Measurements from ENCODE around the gene RHBDD1.

Gene RHBDD1

GRCh38 chr2:226902041-226902966 lies 66.5 kb downstream of the RHBDD1 start:
- Histone ChIP-seq H3K4ac (ENCODE audit: low read length) (no peak overlapping the region), H2BK5ac (ENCODE audit: low read length) (no peak overlapping the region), H3K14ac (ENCODE audit: low read length) (no peak overlapping the region), H2BK15ac (ENCODE audit: low read length) (no peak overlapping the region), H2AK5ac (ENCODE audit: low read depth, low read length) (no peak overlapping the region), H3K9ac (ENCODE audit: low read depth, low read length, poor library complexity) (no peak overlapping the region), H2BK12ac (ENCODE audit: low read length) (no peak overlapping the region), H3K27ac (replicated peaks; ENCODE audit: low read length) (no peak overlapping the region), H3K4me1 (ENCODE audit: control insufficient read depth in 2 of 2, insufficient read depth in 1 of 2, low read depth in 1 of 2, low read length in 2 of 2) (peaks cover 0 to 8% of the 10 kb centered on the region in 2 donors), H3K9me3 (replicated peaks in 1 of 2; ENCODE audit: control insufficient read depth in 2 of 2, insufficient read depth in 1 of 2, low read depth in 1 of 2, low read length in 2 of 2) (no peaks in the 10 kb centered on the region), H2BK120ac (ENCODE audit: low read depth, low read length) (no peak overlapping the region), H3K79me1 (ENCODE audit: low read depth, low read length) (peaks cover 2% of the 10 kb centered on the region), H4K8ac (ENCODE audit: low read depth, low read length) (no peak overlapping the region), H3K23ac (ENCODE audit: low read depth, low read length, poor library complexity) (no peak overlapping the region), H3K18ac (ENCODE audit: low read length) (no peak overlapping the region), H3K27me3 (ENCODE audit: control insufficient read depth in 3 of 3, insufficient read depth in 3 of 3, low read depth in 1 of 3, low read length in 3 of 3) (no peaks in the 10 kb centered on the region), H4K91ac (ENCODE audit: low read depth, low read length, poor library complexity) (no peak overlapping the region), H3K4me3 (ENCODE audit: low read length in 2 of 2) (no peak overlapping the region), H3K4me2 (ENCODE audit: insufficient read depth, low read length, poor library complexity, severe bottlenecking) (no peak overlapping the region), H3K36me3 (replicated peaks in 1 of 2; ENCODE audit: control insufficient read depth in 2 of 2, insufficient read depth in 2 of 2, low read length in 2 of 2) (no peaks in the 10 kb centered on the region), H2AFZ (ENCODE audit: low read length) (no peak overlapping the region)
- WGBS, 2 donors (ENCODE audit: extremely low coverage in 2 of 2, insufficient read length in 2 of 2, insufficient replicate concordance in 1 of 2): no CpG with 5 or more reads among the region's 6 CpGs
- no peak for DNase-seq (ENCODE audit: low spot score)

- Histone ChIP-seq H3K36me3 (replicated peaks in 1 of 2; ENCODE audit: control insufficient read depth in 2 of 2, insufficient read depth in 2 of 2, low read length in 2 of 2) (no peaks in the 10 kb centered on the region), H3K4ac (ENCODE audit: low read length) (no peak overlapping the region), H3K4me1 (ENCODE audit: control insufficient read depth in 2 of 2, insufficient read depth in 1 of 2, low read depth in 1 of 2, low read length in 2 of 2) (peaks cover 0 to 10% of the 10 kb centered on the region in 2 donors), H3K9ac (ENCODE audit: low read depth, low read length, poor library complexity) (no peak overlapping the region), H3K27ac (replicated peaks; ENCODE audit: low read length) (no peak overlapping the region), H2AFZ (ENCODE audit: low read length) (no peak overlapping the region), H3K4me2 (ENCODE audit: insufficient read depth, low read length, poor library complexity, severe bottlenecking) (no peak overlapping the region), H4K8ac (ENCODE audit: low read depth, low read length) (no peak overlapping the region), H3K27me3 (ENCODE audit: control insufficient read depth in 3 of 3, insufficient read depth in 3 of 3, low read depth in 1 of 3, low read length in 3 of 3) (no peaks in the 10 kb centered on the region), H2BK12ac (ENCODE audit: low read length) (no peak overlapping the region), H3K14ac (ENCODE audit: low read length) (no peak overlapping the region), H3K18ac (ENCODE audit: low read length) (no peak overlapping the region), H2AK5ac (ENCODE audit: low read depth, low read length) (no peak overlapping the region), H3K23ac (ENCODE audit: low read depth, low read length, poor library complexity) (no peak overlapping the region), H2BK15ac (ENCODE audit: low read length) (no peak overlapping the region), H2BK5ac (ENCODE audit: low read length) (no peak overlapping the region), H3K9me3 (replicated peaks in 1 of 2; ENCODE audit: control insufficient read depth in 2 of 2, insufficient read depth in 1 of 2, low read depth in 1 of 2, low read length in 2 of 2) (no peaks in the 10 kb centered on the region), H3K4me3 (ENCODE audit: low read length in 2 of 2) (no peak overlapping the region), H4K91ac (ENCODE audit: low read depth, low read length, poor library complexity) (no peak overlapping the region), H2BK120ac (ENCODE audit: low read depth, low read length) (no peak overlapping the region), H3K79me1 (ENCODE audit: low read depth, low read length) (peaks cover 2% of the 10 kb centered on the region)
- no peak for DNase-seq (ENCODE audit: low spot score)
- WGBS, 2 donors (ENCODE audit: extremely low coverage in 2 of 2, insufficient read length in 2 of 2, insufficient replicate concordance in 1 of 2): no CpG with 5 or more reads among the region's 4 CpGs
These were observed 67.3 kb downstream of the RHBDD1 start for GRCh38 chr2:226903179-226903578.

- Histone ChIP-seq H3K23ac (ENCODE audit: low read depth, low read length, poor library complexity) (no peak overlapping the region), H3K14ac (ENCODE audit: low read length) (no peak overlapping the region), H3K4me1 (ENCODE audit: control insufficient read depth in 2 of 2, insufficient read depth in 1 of 2, low read depth in 1 of 2, low read length in 2 of 2) (peaks cover 0 to 11% of the 10 kb centered on the region in 2 donors), H3K36me3 (replicated peaks in 1 of 2; ENCODE audit: control insufficient read depth in 2 of 2, insufficient read depth in 2 of 2, low read length in 2 of 2) (no peaks in the 10 kb centered on the region), H2BK12ac (ENCODE audit: low read length) (no peak overlapping the region), H3K4ac (ENCODE audit: low read length) (no peak overlapping the region), H2BK5ac (ENCODE audit: low read length) (no peak overlapping the region), H4K8ac (ENCODE audit: low read depth, low read length) (no peak overlapping the region), H2AFZ (ENCODE audit: low read length) (no peak overlapping the region), H3K9me3 (replicated peaks in 1 of 2; ENCODE audit: control insufficient read depth in 2 of 2, insufficient read depth in 1 of 2, low read depth in 1 of 2, low read length in 2 of 2) (no peaks in the 10 kb centered on the region), H3K79me1 (ENCODE audit: low read depth, low read length) (peaks cover 2% of the 10 kb centered on the region), H3K9ac (ENCODE audit: low read depth, low read length, poor library complexity) (no peak overlapping the region), H3K18ac (ENCODE audit: low read length) (no peak overlapping the region), H3K4me2 (ENCODE audit: insufficient read depth, low read length, poor library complexity, severe bottlenecking) (no peak overlapping the region), H2AK5ac (ENCODE audit: low read depth, low read length) (no peak overlapping the region), H3K27ac (replicated peaks; ENCODE audit: low read length) (no peak overlapping the region), H3K4me3 (ENCODE audit: low read length in 2 of 2) (no peak overlapping the region), H2BK120ac (ENCODE audit: low read depth, low read length) (no peak overlapping the region), H4K91ac (ENCODE audit: low read depth, low read length, poor library complexity) (no peak overlapping the region), H3K27me3 (ENCODE audit: control insufficient read depth in 3 of 3, insufficient read depth in 3 of 3, low read depth in 1 of 3, low read length in 3 of 3) (no peaks in the 10 kb centered on the region), H2BK15ac (ENCODE audit: low read length) (no peak overlapping the region)
- no CpG with 5 or more reads among the region's 6 CpGs for WGBS, 2 donors (ENCODE audit: extremely low coverage in 2 of 2, insufficient read length in 2 of 2, insufficient replicate concordance in 1 of 2)
- DNase-seq (ENCODE audit: low spot score): no peak
These were observed 68.7 kb downstream of the RHBDD1 start for GRCh38 chr2:226904592-226904991.

- H3K9ac ChIP-seq (ENCODE audit: low read depth, low read length, poor library complexity): no peak overlapping the region
- H2BK15ac ChIP-seq (ENCODE audit: low read length): no peak overlapping the region
- H3K4me1 ChIP-seq (ENCODE audit: control insufficient read depth in 2 of 2, insufficient read depth in 1 of 2, low read depth in 1 of 2, low read length in 2 of 2): peaks cover 0 to 11% of the 10 kb centered on the region in 2 donors
- no peaks in the 10 kb centered on the region for H3K9me3 ChIP-seq (replicated peaks in 1 of 2; ENCODE audit: control insufficient read depth in 2 of 2, insufficient read depth in 1 of 2, low read depth in 1 of 2, low read length in 2 of 2)
- no peak overlapping the region for H3K4ac ChIP-seq (ENCODE audit: low read length)
- H3K79me1 ChIP-seq (ENCODE audit: low read depth, low read length): peaks cover 2% of the 10 kb centered on the region
- no peaks in the 10 kb centered on the region for H3K36me3 ChIP-seq (replicated peaks in 1 of 2; ENCODE audit: control insufficient read depth in 2 of 2, insufficient read depth in 2 of 2, low read length in 2 of 2)
- no peak for DNase-seq (ENCODE audit: low spot score)
- no peak overlapping the region for H3K27ac ChIP-seq (replicated peaks; ENCODE audit: low read length)
- no peak overlapping the region for H3K4me2 ChIP-seq (ENCODE audit: insufficient read depth, low read length, poor library complexity, severe bottlenecking)
- H3K23ac ChIP-seq (ENCODE audit: low read depth, low read length, poor library complexity): no peak overlapping the region
- no peak overlapping the region for H2BK5ac ChIP-seq (ENCODE audit: low read length)
- no peak overlapping the region for H2BK12ac ChIP-seq (ENCODE audit: low read length)
- H3K18ac ChIP-seq (ENCODE audit: low read length): no peak overlapping the region
- no peak overlapping the region for H3K14ac ChIP-seq (ENCODE audit: low read length)
- H3K4me3 ChIP-seq (ENCODE audit: low read length in 2 of 2): no peak overlapping the region
- H4K8ac ChIP-seq (ENCODE audit: low read depth, low read length): no peak overlapping the region
- no peak overlapping the region for H2AFZ ChIP-seq (ENCODE audit: low read length)
- WGBS, 2 donors (ENCODE audit: extremely low coverage in 2 of 2, insufficient read length in 2 of 2, insufficient replicate concordance in 1 of 2): no CpG with 5 or more reads among the region's 6 CpGs
- no peak overlapping the region for H2AK5ac ChIP-seq (ENCODE audit: low read depth, low read length)
- no peak overlapping the region for H4K91ac ChIP-seq (ENCODE audit: low read depth, low read length, poor library complexity)
- H2BK120ac ChIP-seq (ENCODE audit: low read depth, low read length): no peak overlapping the region
- no peaks in the 10 kb centered on the region for H3K27me3 ChIP-seq (ENCODE audit: control insufficient read depth in 3 of 3, insufficient read depth in 3 of 3, low read depth in 1 of 3, low read length in 3 of 3)
These were observed 69.9 kb downstream of the RHBDD1 start for GRCh38 chr2:226905718-226906117.
